HCT116 (cell line): Measurements from ENCODE around the gene THUMPD3. TPM values are rescaled to one million over a fixed set of nuclear protein-coding genes. Genes with fewer than 3 reads are reported as not detected.

Experiments
- ATAC-seq: fragments of 200-7000 bp; cut with Tn5 transposase; 2 replicates; pipeline ENCODE4 v1.9.1; 2020; ENCODE audit warnings: mild to moderate bottlenecking, moderate library complexity
- BruUV-seq: library from RNA; stranded (reverse); fragments of 400-500 nt; replicated peaks from 2 replicates; lab custom pipeline; 2021; lab: Mats Ljungman, UMichigan
- CTCF ChIA-PET: fragments of 300-600 bp; sonication (Branson Sonifier 250); formaldehyde crosslinking; loops from one replicate; lab custom pipeline; 2021; ENCODE audit warnings: antibody characterized with exemption; lab: Charles Lee
- POLR2A ChIA-PET: fragments of 300-600, 350-600 bp; sonication (Branson Sonifier 250); formaldehyde crosslinking; loops from one replicate; lab custom pipeline; 2021; ENCODE audit warnings: antibody characterized with exemption; lab: Charles Lee
- RAD21 ChIA-PET, 2 experiments: fragments of 300-600 bp; sonication (Branson Sonifier 250); formaldehyde crosslinking; loops; one replicate each; lab custom pipeline; 2023; ENCODE audit warnings: low total read pairs in 2 of 2; ENCODE audit not compliant: uncharacterized antibody in 2 of 2, unreplicated experiment in 2 of 2, low non-redundant PET in 1 of 2; lab: Charles Lee
- DNase-seq: peaks from one replicate; pipeline ENCODE4 v3.0.0-alpha.2; 2010; ENCODE audit warnings: low read depth, low spot score
- H2AFZ ChIP-seq: fragments of 200-600 bp; shearing (Covaris generic), sonication (generic); 2 replicates; pipeline ENCODE4 v1.6.1; 2017; ENCODE audit warnings: low read depth, mixed run types, mixed read lengths, antibody characterized with exemption, low read length; ENCODE audit not compliant: poor library complexity, severe bottlenecking
- H3K27ac ChIP-seq: 2 replicates; pipeline ENCODE4 v1.5.1; 2012; ENCODE audit warnings: low read depth, low read length
- H3K27me3 ChIP-seq: fragments of 200-600 bp; sonication (generic); 2 replicates; pipeline ENCODE4 v1.6.1; 2016; ENCODE audit warnings: mixed run types, low read length, mixed read lengths; ENCODE audit not compliant: insufficient read depth
- H3K36me3 ChIP-seq, 2 experiments: fragments of 200-500 bp in 1 of 2; fragments of 200-600 bp in 1 of 2; sonication (Bioruptor generic) in 1 of 2; sonication (generic) in 1 of 2; 2 replicates each; pipeline versions ENCODE4 v1.5.1 to v1.6.1; 2014 to 2016; ENCODE audit warnings: low read length in 2 of 2, inconsistent platforms in 1 of 2, mixed read lengths in 1 of 2, mixed run types in 1 of 2; ENCODE audit not compliant: insufficient read depth in 2 of 2, control insufficient read depth in 1 of 2
- H3K4me1 ChIP-seq, 2 experiments: fragments of 200-600 bp in 1 of 2; sonication (generic) in 1 of 2; 2 replicates each; pipeline versions ENCODE4 v1.5.1 to v1.6.1; 2012 to 2017; ENCODE audit warnings: low read length in 2 of 2, inconsistent platforms in 1 of 2, mild to moderate bottlenecking in 1 of 2, mixed read lengths in 1 of 2, mixed run types in 1 of 2, moderate library complexity in 1 of 2; ENCODE audit not compliant: insufficient read depth in 2 of 2, control insufficient read depth in 1 of 2
- H3K4me2 ChIP-seq: fragments of 200-600 bp; sonication (generic); 2 replicates; pipeline ENCODE4 v1.6.1; 2017; ENCODE audit warnings: mixed run types, low read length, mixed read lengths
- H3K4me3 ChIP-seq, 2 experiments: fragments of 200-600 bp in 1 of 2; sonication (generic) in 1 of 2; replicated peaks in 1 of 2; 2 replicates each; pipeline ENCODE4 v1.5.1; 2011 to 2016; ENCODE audit warnings: low read length in 2 of 2, control low read depth in 1 of 2, low read depth in 1 of 2, mild to moderate bottlenecking in 1 of 2, mixed read lengths in 1 of 2, mixed run types in 1 of 2
- H3K79me2 ChIP-seq: fragments of 200-600 bp; sonication (generic); 2 replicates; pipeline ENCODE4 v1.6.1; 2017; ENCODE audit warnings: mild to moderate bottlenecking, mixed run types, low read length, moderate library complexity, mixed read lengths; ENCODE audit not compliant: insufficient read depth
- H3K9ac ChIP-seq: fragments of 200-600 bp; sonication (generic); 2 replicates; pipeline ENCODE4 v1.6.1; 2016; ENCODE audit warnings: low read length, mixed read lengths
- H3K9me2 ChIP-seq: fragments of 200-600 bp; sonication (generic), shearing (Covaris generic); 2 replicates; pipeline ENCODE4 v1.6.1; 2017; ENCODE audit warnings: mixed run types, mild to moderate bottlenecking, moderate library complexity; ENCODE audit not compliant: insufficient read depth
- H3K9me3 ChIP-seq, 2 experiments: fragments of 200-500 bp in 1 of 2; fragments of 200-600 bp in 1 of 2; sonication (Bioruptor generic) in 1 of 2; sonication (generic) in 1 of 2; 2 replicates each; pipeline ENCODE4 v1.6.1; 2014 to 2017; ENCODE audit warnings: low read length in 2 of 2, mixed read lengths in 2 of 2, inconsistent platforms in 1 of 2, low read depth in 1 of 2, mild to moderate bottlenecking in 1 of 2, mixed run types in 1 of 2, moderate library complexity in 1 of 2; ENCODE audit not compliant: control insufficient read depth in 1 of 2, insufficient read depth in 1 of 2
- H4K20me1 ChIP-seq: fragments of 200-600 bp; sonication (generic), shearing (Covaris generic); 2 replicates; pipeline ENCODE4 v1.6.1; 2017; ENCODE audit warnings: mixed run types, mild to moderate bottlenecking, moderate library complexity; ENCODE audit not compliant: insufficient read depth
- ATF3 ChIP-seq: IDR thresholded peaks from 2 replicates; pipeline ENCODE4 v1.6.1; 2012
- CEBPB ChIP-seq: IDR thresholded peaks from 2 replicates; pipeline ENCODE4 v1.6.1; 2012; ENCODE audit warnings: low read depth
- ELF1 ChIP-seq: IDR thresholded peaks from 2 replicates; pipeline ENCODE4 v1.6.1; 2012; ENCODE audit warnings: low read depth, borderline replicate concordance
- JUND ChIP-seq: IDR thresholded peaks from 2 replicates; pipeline ENCODE4 v1.6.1; 2012
- POLR2A ChIP-seq: IDR thresholded peaks from 2 replicates; pipeline ENCODE4 v1.7.0; 2011; ENCODE audit warnings: borderline replicate concordance; ENCODE audit not compliant: insufficient read depth, insufficient read length; ENCODE audit errors: extremely low read depth
- RAD21 ChIP-seq: IDR thresholded peaks from 2 replicates; pipeline ENCODE4 v1.6.1; 2012; ENCODE audit warnings: low read depth, mild to moderate bottlenecking
- SRF ChIP-seq: IDR thresholded peaks from 2 replicates; pipeline ENCODE4 v1.6.1; 2012; ENCODE audit warnings: low read depth
- ZBTB33 ChIP-seq: IDR thresholded peaks from 2 replicates; pipeline ENCODE4 v1.6.1; 2011; ENCODE audit warnings: mild to moderate bottlenecking, low read length, moderate library complexity; ENCODE audit not compliant: insufficient replicate concordance; ENCODE audit errors: extremely low read depth
- ZNF274 ChIP-seq: fragments of 200-500 bp; sonication (Bioruptor generic); IDR thresholded peaks from 2 replicates; pipeline ENCODE4 v1.6.1; 2014; ENCODE audit warnings: mild to moderate bottlenecking, low read depth, low read length, inconsistent platforms
- intact Hi-C: fragments of 100-400 bp; cut with micrococcal nuclease; formaldehyde crosslinking; loops from 2 replicates; pipeline ENCODE4 v1.10.0; 2022
- total RNA-seq: library from RNA; stranded (reverse); gene quantifications from one replicate; pipeline ENCODE4 v1.2.1, GENCODE V29; 2021; ENCODE audit not compliant: unreplicated experiment

Gene THUMPD3
- total RNA-seq, 1 experiment from 2014 or later: 79.5 TPM

- Histone ChIP-seq H3K9me2 (no peaks in the 10 kb centered on the region), H3K4me2 (no peak overlapping the region), H3K36me3 (peaks cover 37 to 75% of the 10 kb centered on the region in 2 experiments), H4K20me1 (peaks cover 9% of the 10 kb centered on the region; the same call in 1 of the 2 replicates), H3K27ac (no peak overlapping the region), H3K9me3 (no peaks in the 10 kb centered on the region), H2AFZ (no peak overlapping the region), H3K4me3 (no peak overlapping the region), H3K9ac (no peak overlapping the region), H3K4me1 (no peaks in the 10 kb centered on the region), H3K27me3 (no peaks in the 10 kb centered on the region), H3K79me2 (peaks cover 66% of the 10 kb centered on the region)
- DNase-seq (no peak), ATAC-seq (no peak)
- RAD21 ChIA-PET: no interaction called here
- intact Hi-C loops: loop anchor here (5.0 kb wide), 1 partner anchor 34 kb away; no protein-coding TSS in a partner anchor
- CTCF ChIA-PET: no interaction called here
- POLR2A ChIA-PET: interaction anchor here (1.4 kb wide), 1 partner anchor 8 kb away, joined by 8 read pairs; the partner anchor contains the start of gene SETD5
- no TSS peak for BruUV-seq
- no peak for TF ChIP-seq JUND
- TF ChIP-seq ZNF274: no peak
- TF ChIP-seq ATF3: no peak
- no peak for TF ChIP-seq POLR2A
- no peak for TF ChIP-seq ELF1
- TF ChIP-seq SRF: no peak
- TF ChIP-seq ZBTB33: no peak
- no peak for TF ChIP-seq RAD21
- TF ChIP-seq CEBPB: no peak
These were observed 25.9 kb downstream of the THUMPD3 start for GRCh38 chr3:9388562-9389272.
